GM12874 (cell line): ENCODE data around the gene CABLES1.

Source experiments
- TF ChIP-seq, protein P1 (sequence below): IDR thresholded peaks from 2 replicates; pipeline ENCODE4 v1.5.1; 2011; ENCODE audit warnings: low read depth, mild to moderate bottlenecking, control low read depth, low read length, moderate library complexity; ENCODE audit not compliant: insufficient read depth

The CABLES1 gene

DNA sequence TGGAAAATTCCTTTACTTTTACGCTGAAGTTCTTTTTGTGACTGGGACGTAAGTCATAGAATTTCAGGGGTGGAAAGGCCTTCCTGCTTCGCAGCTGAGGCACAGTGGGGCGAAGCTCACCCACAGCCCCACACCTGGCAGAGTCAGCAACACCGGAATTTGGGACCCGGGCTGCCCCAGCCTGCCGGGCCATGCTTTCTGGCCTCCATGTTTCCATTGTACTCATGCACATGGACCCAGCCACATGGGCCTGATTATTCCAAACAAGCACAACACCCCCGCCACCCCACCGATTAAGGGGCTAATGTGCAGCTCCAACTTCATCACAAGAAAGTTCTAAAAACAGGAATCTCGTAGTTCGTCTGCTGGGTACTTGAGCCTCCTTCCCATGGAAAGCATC lies 82.5 kb downstream of the CABLES1 start:
- TF ChIP-seq, protein P1, sequence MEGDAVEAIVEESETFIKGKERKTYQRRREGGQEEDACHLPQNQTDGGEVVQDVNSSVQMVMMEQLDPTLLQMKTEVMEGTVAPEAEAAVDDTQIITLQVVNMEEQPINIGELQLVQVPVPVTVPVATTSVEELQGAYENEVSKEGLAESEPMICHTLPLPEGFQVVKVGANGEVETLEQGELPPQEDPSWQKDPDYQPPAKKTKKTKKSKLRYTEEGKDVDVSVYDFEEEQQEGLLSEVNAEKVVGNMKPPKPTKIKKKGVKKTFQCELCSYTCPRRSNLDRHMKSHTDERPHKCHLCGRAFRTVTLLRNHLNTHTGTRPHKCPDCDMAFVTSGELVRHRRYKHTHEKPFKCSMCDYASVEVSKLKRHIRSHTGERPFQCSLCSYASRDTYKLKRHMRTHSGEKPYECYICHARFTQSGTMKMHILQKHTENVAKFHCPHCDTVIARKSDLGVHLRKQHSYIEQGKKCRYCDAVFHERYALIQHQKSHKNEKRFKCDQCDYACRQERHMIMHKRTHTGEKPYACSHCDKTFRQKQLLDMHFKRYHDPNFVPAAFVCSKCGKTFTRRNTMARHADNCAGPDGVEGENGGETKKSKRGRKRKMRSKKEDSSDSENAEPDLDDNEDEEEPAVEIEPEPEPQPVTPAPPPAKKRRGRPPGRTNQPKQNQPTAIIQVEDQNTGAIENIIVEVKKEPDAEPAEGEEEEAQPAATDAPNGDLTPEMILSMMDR = no peak

DNA sequence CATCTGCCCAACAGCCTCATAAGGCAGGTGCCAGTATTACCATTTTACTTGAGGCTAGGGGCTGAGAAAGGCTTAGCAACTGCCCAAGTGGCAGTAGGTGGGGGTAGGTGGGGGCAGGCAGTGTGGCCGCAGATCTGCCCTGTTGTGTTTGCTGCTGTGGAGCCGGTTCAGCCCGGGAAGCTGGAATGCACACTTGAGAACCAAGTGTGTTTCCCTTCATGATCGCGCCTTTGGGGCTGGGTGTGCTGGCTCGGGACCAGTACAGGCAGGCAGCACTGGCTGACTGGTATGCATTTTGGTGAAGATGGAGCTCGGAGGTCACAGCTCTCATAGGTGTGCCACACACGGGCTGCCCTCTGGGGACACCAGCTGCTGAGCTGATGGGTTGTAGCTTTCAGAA lies 85.1 kb downstream of the CABLES1 start:
- TF ChIP-seq, protein P1 = no peak

DNA sequence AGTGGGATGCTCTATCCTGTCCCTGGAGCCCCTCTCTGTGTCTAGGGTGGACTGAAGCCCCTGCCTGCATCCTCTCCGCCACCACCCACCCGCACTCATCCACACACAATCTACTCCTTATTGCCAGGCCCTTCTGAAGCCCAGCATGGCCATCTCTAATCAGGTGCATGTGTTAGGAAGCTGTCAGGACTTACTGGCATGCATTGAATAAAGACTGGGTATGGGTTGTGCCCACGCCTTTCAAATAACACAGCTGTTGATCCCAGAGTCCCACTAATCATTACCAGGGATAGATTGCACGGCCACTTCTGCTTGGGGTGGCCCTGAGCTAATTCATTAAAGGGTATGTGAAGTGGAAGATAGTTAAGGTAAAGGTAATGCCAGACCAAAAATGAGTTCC lies 88.4 kb downstream of the CABLES1 start:
- TF ChIP-seq, protein P1 = no peak

DNA sequence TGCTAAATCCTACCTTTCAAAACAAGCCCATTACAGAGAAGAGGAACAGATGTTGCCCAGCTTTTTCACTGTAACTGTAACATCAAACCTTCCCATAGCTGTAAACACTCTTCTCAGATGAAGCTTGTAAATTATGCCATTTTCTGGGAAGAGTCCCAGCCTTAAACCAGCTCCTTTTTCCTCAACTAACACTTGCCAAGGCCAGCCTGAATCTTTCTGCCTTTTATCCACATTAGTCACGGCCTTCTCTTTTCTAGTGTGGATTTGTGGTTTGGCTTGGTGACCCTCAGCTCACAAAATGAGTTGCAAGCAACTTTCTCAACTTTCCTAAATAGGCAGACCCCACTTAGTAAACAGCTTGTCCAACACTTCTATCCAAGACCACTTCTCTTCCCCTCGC lies 90.2 kb downstream of the CABLES1 start:
- TF ChIP-seq, protein P1 = no peak

DNA sequence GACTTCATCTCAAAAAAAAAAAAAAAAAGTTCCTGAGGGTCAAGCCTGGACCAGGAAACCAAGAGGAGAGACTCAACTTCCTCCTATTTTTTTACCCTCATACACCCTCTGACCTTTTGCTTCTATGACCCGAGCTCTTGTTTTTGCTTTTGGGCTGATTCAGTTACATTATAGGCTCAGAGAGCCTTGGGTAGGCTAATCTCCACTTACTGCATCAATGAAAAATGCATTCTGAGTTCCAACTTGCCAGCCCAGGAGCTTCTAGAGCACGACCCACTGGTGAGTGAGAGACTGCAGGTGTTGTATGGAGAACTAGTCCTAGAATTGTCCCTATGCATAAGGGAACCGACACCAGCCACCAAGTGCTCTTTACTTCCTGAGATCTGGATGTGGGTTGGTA lies 91.1 kb downstream of the CABLES1 start:
- TF ChIP-seq, protein P1 = no peak

DNA sequence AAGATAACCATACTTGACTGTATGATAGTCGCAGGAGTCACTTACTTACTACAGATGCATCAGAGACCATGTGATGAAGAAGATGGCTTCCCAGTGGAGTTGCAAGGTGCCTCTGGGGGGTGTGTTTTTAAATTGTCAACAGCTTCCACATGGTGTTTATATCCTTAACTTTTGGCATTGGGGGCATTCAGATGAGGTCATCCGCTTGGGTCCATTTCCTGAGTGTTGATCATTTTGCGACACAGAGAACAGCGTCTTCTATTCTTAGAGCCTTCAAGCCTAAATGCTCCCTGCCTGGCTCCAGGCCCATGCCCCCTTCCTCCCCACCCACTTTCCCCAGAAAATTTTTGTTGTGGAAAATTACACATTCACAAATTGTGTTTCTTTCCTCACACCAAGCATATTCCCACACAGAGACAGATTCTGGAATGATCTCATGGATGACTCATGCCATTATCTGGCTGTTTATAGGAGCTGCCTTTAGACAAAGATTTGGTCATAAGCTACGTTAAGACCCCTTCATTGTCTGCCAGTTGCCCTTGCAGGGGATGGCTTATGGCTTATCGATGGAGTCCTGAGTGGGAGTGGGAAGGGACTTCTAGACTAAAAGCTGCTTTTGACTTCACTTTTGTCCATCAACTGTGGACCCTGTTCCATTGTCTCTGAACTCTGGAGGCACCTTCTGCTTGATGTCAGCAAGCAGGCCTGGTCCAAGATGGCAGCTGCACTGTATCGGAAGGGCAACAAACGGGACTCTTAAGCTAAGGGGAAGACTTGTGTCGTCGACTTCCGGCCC lies 91.8 kb downstream of the CABLES1 start:
- TF ChIP-seq, protein P1 = no peak

DNA sequence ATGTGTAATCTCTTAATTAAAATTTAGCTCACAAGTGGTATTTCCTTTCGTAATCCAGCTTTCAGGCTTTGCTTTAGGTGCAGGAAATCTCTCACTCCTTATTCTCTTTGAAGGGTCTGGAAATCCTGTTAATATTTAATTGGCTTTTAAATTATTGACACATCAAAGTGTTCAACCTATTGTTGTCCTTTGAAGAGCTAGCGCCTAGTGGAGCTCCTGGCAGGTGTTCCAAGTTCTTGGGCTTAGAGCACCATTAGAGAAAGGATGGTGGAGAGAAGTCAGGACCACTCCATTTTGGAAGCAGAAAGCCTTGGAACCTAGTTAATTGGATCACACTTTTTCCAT lies 92.4 kb downstream of the CABLES1 start:
- TF ChIP-seq, protein P1 = no peak
